Endodermal cell (in vitro differentiated cells): ENCODE measurements around the gene SND1. TPM values are rescaled to one million over a fixed set of nuclear protein-coding genes. Genes with fewer than 3 reads are reported as not detected.

ENCODE experiments used
- DNase-seq: peaks from one replicate; pipeline ENCODE4 v3.0.0-alpha.2; 2017
- H3K27ac ChIP-seq: 2 replicates; pipeline ENCODE4 v1.5.1; 2013; ENCODE audit warnings: mild to moderate bottlenecking, low read depth, low read length, moderate library complexity
- H3K27me3 ChIP-seq: 2 replicates; pipeline ENCODE4 v1.6.1; 2013; ENCODE audit warnings: mild to moderate bottlenecking, low read length, moderate library complexity; ENCODE audit not compliant: insufficient read depth, control insufficient read depth, poor library complexity, severe bottlenecking
- H3K36me3 ChIP-seq: 2 replicates; pipeline ENCODE4 v1.7.0; 2013; ENCODE audit warnings: mild to moderate bottlenecking, low read length, moderate library complexity; ENCODE audit not compliant: control insufficient read depth, insufficient read depth
- H3K4me1 ChIP-seq: one replicate; pipeline ENCODE4 v1.7.0; 2013; ENCODE audit warnings: low read length; ENCODE audit not compliant: control insufficient read depth, insufficient read depth
- H3K4me3 ChIP-seq: 2 replicates; pipeline ENCODE4 v1.5.1; 2013; ENCODE audit warnings: mild to moderate bottlenecking, low read length, moderate library complexity
- H3K9ac ChIP-seq: 2 replicates; pipeline ENCODE4 v1.6.1; 2013; ENCODE audit warnings: mild to moderate bottlenecking, low read length, moderate library complexity; ENCODE audit not compliant: poor library complexity, severe bottlenecking; ENCODE audit errors: extremely low read depth
- H3K9me3 ChIP-seq: 2 replicates; pipeline ENCODE4 v1.6.1; 2013; ENCODE audit warnings: mild to moderate bottlenecking, low read length, moderate library complexity; ENCODE audit not compliant: control insufficient read depth
- H3K27ac Mint-ChIP-seq: 2 replicates; pipeline ENCODE4 v1.8.0; 2020; ENCODE audit warnings: mixed read lengths
- H3K27me3 Mint-ChIP-seq: 2 replicates; pipeline ENCODE4 v1.8.0; 2021; ENCODE audit warnings: mild to moderate bottlenecking, mixed read lengths; ENCODE audit not compliant: insufficient read depth
- H3K36me3 Mint-ChIP-seq: 2 replicates; pipeline ENCODE4 v1.8.0; 2020; ENCODE audit warnings: low read depth, mixed read lengths
- H3K4me1 Mint-ChIP-seq: 2 replicates; pipeline ENCODE4 v1.8.0; 2020; ENCODE audit warnings: mixed read lengths
- H3K4me3 Mint-ChIP-seq: 2 replicates; pipeline ENCODE4 v1.8.0; 2020; ENCODE audit warnings: mild to moderate bottlenecking, moderate library complexity, mixed read lengths
- H3K9me3 Mint-ChIP-seq: 2 replicates; pipeline ENCODE4 v1.8.0; 2020; ENCODE audit warnings: mild to moderate bottlenecking, mixed read lengths
- WGBS, 2 experiments: methylation state at CpG; one replicate each; pipeline versions ENCODE4 v1.1.5 to v1.1.7; 2013; ENCODE audit warnings: missing lambda C conversion rate in 2 of 2, mixed read lengths in 1 of 2; ENCODE audit not compliant: insufficient coverage in 1 of 2, insufficient read length in 1 of 2; 5-methylcytosine and 5-hydroxymethylcytosine counted together
- total RNA-seq, 2 donors: library from RNA; stranded (reverse); fragmentation: NEBNext Ultra II Directional in 1 of 2; extraction: Animal tissue kit (Norgen Biotek cat#: 25700) in 1 of 2; gene quantifications; 2 replicates in 1 of 2; 3 replicates in 1 of 2; pipeline ENCODE4 v1.2.1, GENCODE V29; 2021
- TF ChIP-seq, protein P1 (sequence below): fragments of 200-600 bp; sonication (generic); conservative IDR thresholded peaks from 2 replicates; pipeline ENCODE4 v1.5.0; 2021; ENCODE audit warnings: antibody characterized with exemption, mild to moderate bottlenecking

The SND1 gene
- total RNA-seq, 2 donors from 2014 or later, result 240 to 267 TPM

DNA sequence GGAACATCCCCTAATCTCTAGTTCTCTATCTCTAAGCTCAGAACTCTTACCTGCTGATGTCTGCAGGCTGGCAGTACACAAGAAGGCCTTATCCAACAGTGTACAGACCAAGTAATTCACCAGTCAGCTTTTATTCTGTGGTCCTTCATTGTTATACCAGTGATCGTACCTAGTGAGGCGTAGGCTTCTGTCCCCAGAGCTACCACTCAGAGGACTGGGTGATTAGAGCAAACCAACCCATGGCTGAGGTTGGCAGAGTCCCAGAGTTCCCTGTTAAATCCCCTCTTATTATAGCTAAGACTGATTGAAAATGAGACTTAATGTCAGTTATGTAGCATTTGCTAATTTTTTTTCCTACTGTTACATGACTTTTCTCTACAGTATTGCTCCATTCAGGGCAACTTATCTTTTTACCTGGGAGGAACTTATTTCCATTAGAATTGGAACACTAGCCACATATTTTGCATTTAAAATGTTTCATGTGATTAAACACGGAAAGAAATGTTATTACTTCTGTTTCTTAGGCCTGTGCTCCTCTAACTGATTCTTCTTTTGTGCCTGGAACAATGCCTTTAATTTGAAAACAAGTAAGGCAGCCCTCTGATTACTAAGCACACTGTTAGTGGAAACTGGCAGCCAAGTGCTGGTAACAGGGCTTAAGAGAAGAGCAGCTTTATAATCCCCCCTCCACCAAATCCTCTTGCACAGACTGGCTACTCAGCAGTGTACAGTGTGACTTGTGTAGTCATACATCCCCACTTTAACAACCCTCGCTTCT, 252.1 kb downstream of the SND1 start:
- Mint-ChIP-seq H3K36me3 (peaks cover 7% of the 10 kb centered on the region), H3K27ac (peak overlapping the region; percentile 14), H3K4me1 (peaks cover 53% of the 10 kb centered on the region), H3K4me3 (no peak overlapping the region), H3K9me3 (no peaks in the 10 kb centered on the region), H3K27me3 (no peaks in the 10 kb centered on the region)
- no peak for DNase-seq
- Histone ChIP-seq H3K4me3 (no peak overlapping the region), H3K27ac (no peak overlapping the region), H3K4me1 (peaks cover 27% of the 10 kb centered on the region), H3K27me3 (no peaks in the 10 kb centered on the region), H3K9me3 (no peaks in the 10 kb centered on the region), H3K36me3 (peaks cover 26% of the 10 kb centered on the region), H3K9ac (no peak overlapping the region)
- WGBS, 2 experiments, result 80 to 90% methylated on average over 2 to 4 of the region's 4 CpGs
- TF ChIP-seq, protein P1, sequence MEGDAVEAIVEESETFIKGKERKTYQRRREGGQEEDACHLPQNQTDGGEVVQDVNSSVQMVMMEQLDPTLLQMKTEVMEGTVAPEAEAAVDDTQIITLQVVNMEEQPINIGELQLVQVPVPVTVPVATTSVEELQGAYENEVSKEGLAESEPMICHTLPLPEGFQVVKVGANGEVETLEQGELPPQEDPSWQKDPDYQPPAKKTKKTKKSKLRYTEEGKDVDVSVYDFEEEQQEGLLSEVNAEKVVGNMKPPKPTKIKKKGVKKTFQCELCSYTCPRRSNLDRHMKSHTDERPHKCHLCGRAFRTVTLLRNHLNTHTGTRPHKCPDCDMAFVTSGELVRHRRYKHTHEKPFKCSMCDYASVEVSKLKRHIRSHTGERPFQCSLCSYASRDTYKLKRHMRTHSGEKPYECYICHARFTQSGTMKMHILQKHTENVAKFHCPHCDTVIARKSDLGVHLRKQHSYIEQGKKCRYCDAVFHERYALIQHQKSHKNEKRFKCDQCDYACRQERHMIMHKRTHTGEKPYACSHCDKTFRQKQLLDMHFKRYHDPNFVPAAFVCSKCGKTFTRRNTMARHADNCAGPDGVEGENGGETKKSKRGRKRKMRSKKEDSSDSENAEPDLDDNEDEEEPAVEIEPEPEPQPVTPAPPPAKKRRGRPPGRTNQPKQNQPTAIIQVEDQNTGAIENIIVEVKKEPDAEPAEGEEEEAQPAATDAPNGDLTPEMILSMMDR, result no peak

DNA sequence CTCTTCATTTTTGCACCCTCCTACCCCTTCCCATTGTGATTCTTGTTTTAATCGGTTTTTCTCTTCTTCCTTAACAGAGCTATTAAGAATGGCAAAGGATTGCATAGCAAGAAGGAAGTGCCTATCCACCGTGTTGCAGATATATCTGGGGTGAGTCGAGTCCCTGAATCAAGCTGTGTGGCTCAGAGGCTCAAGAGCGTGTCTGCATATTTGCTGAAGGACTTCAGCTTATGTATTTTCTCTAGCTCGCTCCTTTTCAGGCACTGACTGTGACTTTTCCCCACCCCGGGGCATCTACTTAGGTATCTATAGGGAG, 252.6 kb downstream of the SND1 start:
- Histone ChIP-seq H3K4me3 (no peak overlapping the region), H3K9me3 (no peaks in the 10 kb centered on the region), H3K4me1 (peaks cover 27% of the 10 kb centered on the region), H3K27ac (no peak overlapping the region), H3K27me3 (no peaks in the 10 kb centered on the region), H3K9ac (no peak overlapping the region), H3K36me3 (peaks cover 23% of the 10 kb centered on the region)
- Mint-ChIP-seq H3K27me3 (no peaks in the 10 kb centered on the region), H3K9me3 (no peaks in the 10 kb centered on the region), H3K4me3 (no peak overlapping the region), H3K36me3 (peaks cover 7% of the 10 kb centered on the region), H3K4me1 (peaks cover 49% of the 10 kb centered on the region), H3K27ac (peak overlapping the region; percentile 14)
- DNase-seq, result no peak
- 52 to 67% methylated on average over 3 to 6 of the region's 6 CpGs for WGBS, 2 experiments
- TF ChIP-seq, protein P1, result no peak

DNA sequence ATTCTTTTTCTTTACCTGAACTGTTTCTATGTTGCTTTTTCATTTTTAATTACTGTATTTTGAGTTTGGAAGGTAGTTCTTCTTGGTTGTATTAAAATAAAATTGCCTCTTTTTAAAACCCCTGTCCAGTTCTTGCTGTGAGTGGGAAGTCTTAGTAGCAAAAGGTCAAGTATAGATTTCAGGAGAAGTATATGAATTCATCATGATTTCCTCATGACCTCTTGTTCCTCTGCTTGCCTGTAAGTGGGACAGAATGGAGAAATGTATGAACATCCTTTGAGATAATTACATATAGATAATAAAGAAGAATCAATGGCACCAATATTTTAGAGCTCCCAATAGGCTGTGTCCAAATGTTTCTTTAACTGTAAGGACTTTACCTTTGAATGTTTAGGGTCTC, 253.0 kb downstream of the SND1 start:
- DNase-seq, result no peak
- no peaks in the 10 kb centered on the region for H3K9me3 Mint-ChIP-seq
- peaks cover 47% of the 10 kb centered on the region for H3K4me1 Mint-ChIP-seq
- TF ChIP-seq, protein P1, result no peak
- no peak overlapping the region for H3K9ac ChIP-seq
- peaks cover 27% of the 10 kb centered on the region for H3K4me1 ChIP-seq
- H3K27ac Mint-ChIP-seq, result no peak overlapping the region
- H3K27me3 Mint-ChIP-seq, result no peaks in the 10 kb centered on the region
- no peak overlapping the region for H3K27ac ChIP-seq
- no peaks in the 10 kb centered on the region for H3K27me3 ChIP-seq
- no peak overlapping the region for H3K4me3 ChIP-seq
- no peak overlapping the region for H3K4me3 Mint-ChIP-seq
- no peaks in the 10 kb centered on the region for H3K9me3 ChIP-seq
- peaks cover 9% of the 10 kb centered on the region for H3K36me3 Mint-ChIP-seq
- H3K36me3 ChIP-seq, result peaks cover 23% of the 10 kb centered on the region
